Uterus (tissue), 4 donors: ENCODE measurements around the gene NUP93. TPM values are rescaled to one million over a fixed set of nuclear protein-coding genes. Genes with fewer than 3 reads are reported as not detected.

Source experiments
- DNase-seq, 2 donors: peaks; one replicate each; pipeline ENCODE4 v3.0.0-alpha.2; 2019 to 2020
- H3K27ac ChIP-seq, 2 donors: fragments of 200-600 bp; sonication (generic); 1 replicate in 1 of 2; 2 replicates in 1 of 2; pipeline ENCODE4 v1.5.1; 2016 to 2018
- H3K27me3 ChIP-seq, 2 donors: fragments of 200-600 bp; sonication (generic); one replicate each; pipeline ENCODE4 v1.5.1; 2018 to 2019; ENCODE audit warnings: control low read depth in 1 of 2
- H3K36me3 ChIP-seq, 2 donors: fragments of 200-600 bp; sonication (generic); one replicate each; pipeline ENCODE4 v1.5.1; 2019; ENCODE audit warnings: control low read depth in 1 of 2
- H3K4me1 ChIP-seq, 2 donors: fragments of 200-600 bp; sonication (generic); one replicate each; pipeline ENCODE4 v1.5.1; 2018 to 2019; ENCODE audit warnings: control low read depth in 1 of 2
- H3K4me3 ChIP-seq, 2 donors: fragments of 200-600 bp; sonication (generic); 1 replicate in 1 of 2; 2 replicates in 1 of 2; pipeline ENCODE4 v1.5.1; 2018 to 2019; ENCODE audit warnings: mild to moderate bottlenecking in 1 of 2
- H3K9me3 ChIP-seq, 2 donors: fragments of 200-600 bp; sonication (generic); one replicate each; pipeline ENCODE4 v1.5.1; 2019; ENCODE audit warnings: control low read depth in 1 of 2
- CTCF ChIP-seq, 4 experiments: fragments of 200-600 bp in 2 of 4; fragments of 450-650 bp in 2 of 4; sonication (generic) in 2 of 4; IDR thresholded peaks; one replicate each; pipeline ENCODE4 v1.5.1; 2016 to 2019; ENCODE audit warnings: antibody characterized with exemption in 4 of 4, mild to moderate bottlenecking in 2 of 4, moderate library complexity in 1 of 4
- POLR2A ChIP-seq, 2 donors: fragments of 450-650 bp; IDR thresholded peaks; one replicate each; pipeline ENCODE4 v1.6.1; 2016; ENCODE audit warnings: antibody characterized with exemption in 2 of 2, mild to moderate bottlenecking in 1 of 2, moderate library complexity in 1 of 2
- intact Hi-C: fragments of 100-400 bp; cut with DNase I; formaldehyde crosslinking; loops from one replicate; pipeline ENCODE4 v1.15.1; 2023; ENCODE audit warnings: low total_unique reads
- total RNA-seq, 4 donors: library from RNA; depleted of rRNA in 3 of 4; stranded (reverse); fragments of >200 nt in 3 of 4; gene quantifications; one replicate each; pipeline versions ENCODE4 v1.1.0 to v1.2.4, GENCODE V29; 2014 to 2023
- donor health status: DM: yes; HTN: yes; CAD: no.

NUP93 gene
- total RNA-seq, 4 donors from 2014 or later: 17.6 to 71.0 (median 34.5) TPM

GRCh38 chr16:56849690-56850680 lies 120.1 kb downstream of the NUP93 start:
- Histone ChIP-seq H3K9me3 (no peaks in the 10 kb centered on the region), H3K4me3 (no peak overlapping the region), H3K27ac (peak overlapping the region in 1 of 2 donors; percentile 76), H3K27me3 (no peaks in the 10 kb centered on the region), H3K36me3 (no peaks in the 10 kb centered on the region), H3K4me1 (no peaks in the 10 kb centered on the region)
- intact Hi-C loops: no loop called here
- TF ChIP-seq POLR2A (IDR thresholded peaks at IDR 0.05): no peak
- TF ChIP-seq CTCF (IDR thresholded peaks at IDR 0.05): no peak
- DNase-seq: no peak

- Histone ChIP-seq H3K27me3 (no peaks in the 10 kb centered on the region), H3K9me3 (no peaks in the 10 kb centered on the region), H3K4me1 (no peaks in the 10 kb centered on the region), H3K27ac (no peak overlapping the region), H3K36me3 (no peaks in the 10 kb centered on the region), H3K4me3 (no peak overlapping the region)
- intact Hi-C loops: no loop called here
- TF ChIP-seq POLR2A (IDR thresholded peaks at IDR 0.05) (no peak), CTCF (IDR thresholded peaks at IDR 0.05) (no peak)
- no peak for DNase-seq
These were observed 121.9 kb downstream of the NUP93 start for GRCh38 chr16:56851671-56852400.

- H3K27ac ChIP-seq: no peak overlapping the region
- no peaks in the 10 kb centered on the region for H3K4me1 ChIP-seq
- no peaks in the 10 kb centered on the region for H3K27me3 ChIP-seq
- intact Hi-C loops: no loop called here
- TF ChIP-seq POLR2A (IDR thresholded peaks at IDR 0.05) (no peak), CTCF (IDR thresholded peaks at IDR 0.05) (no peak)
- no peaks in the 10 kb centered on the region for H3K36me3 ChIP-seq
- DNase-seq: no peak
- no peak overlapping the region for H3K4me3 ChIP-seq
- no peaks in the 10 kb centered on the region for H3K9me3 ChIP-seq
These were observed 122.4 kb downstream of the NUP93 start for GRCh38 chr16:56852401-56852730.

GRCh38 chr16:56852968-56853367 lies 123.0 kb downstream of the NUP93 start:
- H3K4me1 ChIP-seq: no peaks in the 10 kb centered on the region
- H3K36me3 ChIP-seq: no peaks in the 10 kb centered on the region
- no peak for DNase-seq
- no peak overlapping the region for H3K4me3 ChIP-seq
- no peaks in the 10 kb centered on the region for H3K27me3 ChIP-seq
- no peaks in the 10 kb centered on the region for H3K9me3 ChIP-seq
- no peak for TF ChIP-seq CTCF (IDR thresholded peaks at IDR 0.05)
- no peak for TF ChIP-seq POLR2A (IDR thresholded peaks at IDR 0.05)
- intact Hi-C loops: no loop called here
- no peak overlapping the region for H3K27ac ChIP-seq

- TF ChIP-seq POLR2A (IDR thresholded peaks at IDR 0.05): no peak
- TF ChIP-seq CTCF (IDR thresholded peaks at IDR 0.05): no peak
- Histone ChIP-seq H3K9me3 (no peaks in the 10 kb centered on the region), H3K27me3 (no peaks in the 10 kb centered on the region), H3K4me3 (no peak overlapping the region), H3K36me3 (no peaks in the 10 kb centered on the region), H3K4me1 (no peaks in the 10 kb centered on the region), H3K27ac (no peak overlapping the region)
- no peak for DNase-seq
- intact Hi-C loops: no loop called here
These were observed 125.3 kb downstream of the NUP93 start for GRCh38 chr16:56855201-56855600.
